GM12872 (cell line): ENCODE results near the gene CNTN1.

Experiments used
- TF ChIP-seq, protein P1 (sequence below): IDR thresholded peaks from 3 replicates; pipeline ENCODE4 v1.5.1; 2011; ENCODE audit warnings: low read depth, mild to moderate bottlenecking, low read length, moderate library complexity; ENCODE audit not compliant: insufficient read depth

CNTN1 gene

DNA sequence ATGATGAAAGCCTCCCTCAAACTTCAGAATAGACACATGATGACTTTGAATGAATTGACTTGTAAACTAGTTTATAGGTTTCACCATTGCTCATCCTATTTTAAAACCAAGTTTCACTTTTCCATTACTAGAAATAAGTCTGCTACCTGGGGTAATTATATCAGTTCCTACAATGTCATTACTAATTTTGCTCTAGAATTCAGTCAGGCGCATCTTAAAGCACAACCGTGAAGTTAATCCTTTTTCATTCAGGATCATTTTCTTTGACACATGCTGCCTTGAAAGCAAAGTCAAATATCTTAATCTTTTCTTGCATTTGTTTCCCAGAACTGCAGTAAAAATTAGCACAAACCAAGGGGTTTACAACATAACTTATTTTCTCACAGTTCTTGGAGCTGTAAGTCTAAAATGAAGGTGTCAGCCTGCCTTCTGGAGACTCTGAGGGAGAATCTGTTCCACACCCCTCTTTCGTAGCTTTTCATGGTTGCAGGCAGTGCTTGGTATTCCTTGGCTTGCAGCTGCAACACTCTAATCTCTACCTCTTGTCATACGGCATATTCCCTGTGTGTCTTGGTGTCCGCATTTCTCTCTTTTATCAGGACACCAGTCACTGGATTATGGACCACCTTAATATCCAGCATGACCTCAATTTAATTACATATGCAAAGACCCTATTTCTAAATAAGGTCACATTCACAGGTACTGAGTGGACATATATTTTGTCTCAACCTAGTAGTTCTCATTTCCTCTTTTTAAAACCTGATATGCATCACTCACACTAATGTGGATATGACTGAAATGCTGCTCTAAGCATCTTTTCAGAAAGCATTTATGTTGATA, 381.6 kb downstream of the CNTN1 start:
- TF ChIP-seq, protein P1, sequence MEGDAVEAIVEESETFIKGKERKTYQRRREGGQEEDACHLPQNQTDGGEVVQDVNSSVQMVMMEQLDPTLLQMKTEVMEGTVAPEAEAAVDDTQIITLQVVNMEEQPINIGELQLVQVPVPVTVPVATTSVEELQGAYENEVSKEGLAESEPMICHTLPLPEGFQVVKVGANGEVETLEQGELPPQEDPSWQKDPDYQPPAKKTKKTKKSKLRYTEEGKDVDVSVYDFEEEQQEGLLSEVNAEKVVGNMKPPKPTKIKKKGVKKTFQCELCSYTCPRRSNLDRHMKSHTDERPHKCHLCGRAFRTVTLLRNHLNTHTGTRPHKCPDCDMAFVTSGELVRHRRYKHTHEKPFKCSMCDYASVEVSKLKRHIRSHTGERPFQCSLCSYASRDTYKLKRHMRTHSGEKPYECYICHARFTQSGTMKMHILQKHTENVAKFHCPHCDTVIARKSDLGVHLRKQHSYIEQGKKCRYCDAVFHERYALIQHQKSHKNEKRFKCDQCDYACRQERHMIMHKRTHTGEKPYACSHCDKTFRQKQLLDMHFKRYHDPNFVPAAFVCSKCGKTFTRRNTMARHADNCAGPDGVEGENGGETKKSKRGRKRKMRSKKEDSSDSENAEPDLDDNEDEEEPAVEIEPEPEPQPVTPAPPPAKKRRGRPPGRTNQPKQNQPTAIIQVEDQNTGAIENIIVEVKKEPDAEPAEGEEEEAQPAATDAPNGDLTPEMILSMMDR = no peak

DNA sequence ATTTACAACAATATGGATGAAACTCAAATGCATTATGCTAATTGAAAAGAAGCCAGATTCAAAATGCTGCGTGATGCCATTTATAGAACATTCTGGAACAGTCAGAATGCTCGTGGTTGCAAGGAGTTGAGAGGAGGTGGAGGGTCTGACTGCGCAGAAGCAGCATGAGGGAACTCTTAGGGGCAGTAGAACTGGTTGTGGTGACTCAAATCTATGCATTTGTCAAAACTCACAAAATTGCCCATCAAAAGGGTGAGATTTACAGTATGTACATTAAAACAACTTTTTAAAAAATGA, 382.2 kb downstream of the CNTN1 start:
- TF ChIP-seq, protein P1 = no peak

DNA sequence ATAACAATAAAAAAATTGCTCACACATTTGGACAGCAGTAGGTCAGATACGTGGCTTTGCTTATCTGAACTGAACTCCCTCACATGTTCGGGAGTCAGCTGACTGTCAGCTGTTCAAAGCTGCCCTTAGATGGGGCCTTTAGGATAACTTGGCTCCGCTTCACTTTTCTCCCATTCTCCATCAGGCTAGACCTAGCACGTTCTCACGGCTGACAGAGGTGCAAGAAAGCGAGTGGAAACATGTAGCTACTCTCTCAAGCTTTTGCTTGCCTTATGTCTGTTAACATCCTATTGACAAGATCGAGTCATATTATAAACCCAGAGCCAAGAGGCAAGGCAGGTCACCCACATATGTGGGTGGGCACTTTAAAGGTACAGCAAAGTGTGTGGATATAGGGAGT, 383.9 kb downstream of the CNTN1 start:
- TF ChIP-seq, protein P1 = no peak

DNA sequence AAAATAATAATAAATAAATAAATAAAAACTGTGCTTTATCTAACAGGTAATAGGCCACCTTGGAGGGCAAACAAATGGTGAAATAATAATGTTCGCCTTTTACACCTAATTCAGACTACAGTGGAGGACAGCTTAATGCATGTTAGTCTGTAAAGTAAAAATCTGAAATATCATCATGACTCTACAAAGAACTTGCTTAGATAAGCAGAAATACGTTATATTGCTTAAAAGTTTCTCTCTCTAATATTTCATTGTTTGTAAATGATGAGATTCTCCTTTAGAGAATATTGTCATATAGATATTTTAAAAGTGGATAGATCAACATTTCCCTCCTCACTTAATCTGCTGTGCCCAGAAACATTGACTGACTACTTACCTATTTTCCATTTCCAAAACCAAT, 397.2 kb downstream of the CNTN1 start:
- TF ChIP-seq, protein P1 = no peak

DNA sequence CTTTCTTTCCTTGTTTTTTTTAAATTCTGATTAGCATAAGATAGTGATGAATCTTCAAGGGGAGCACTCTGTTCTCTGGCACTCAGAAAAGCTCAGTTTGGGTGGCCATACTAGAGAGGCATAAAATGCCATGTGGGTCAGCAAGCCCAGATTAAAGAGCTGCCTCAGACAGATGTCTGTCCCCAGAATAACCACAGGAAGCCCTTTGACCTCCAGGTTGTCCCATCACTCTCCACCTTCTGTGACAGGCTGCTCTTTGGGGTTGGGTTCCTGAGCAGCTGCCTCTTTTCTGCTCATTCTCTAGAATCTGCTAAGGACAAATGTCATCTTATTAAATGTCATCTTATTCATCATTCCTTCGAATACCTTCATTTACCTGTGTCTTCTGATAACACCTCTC, 399.9 kb downstream of the CNTN1 start:
- TF ChIP-seq, protein P1 = no peak

DNA sequence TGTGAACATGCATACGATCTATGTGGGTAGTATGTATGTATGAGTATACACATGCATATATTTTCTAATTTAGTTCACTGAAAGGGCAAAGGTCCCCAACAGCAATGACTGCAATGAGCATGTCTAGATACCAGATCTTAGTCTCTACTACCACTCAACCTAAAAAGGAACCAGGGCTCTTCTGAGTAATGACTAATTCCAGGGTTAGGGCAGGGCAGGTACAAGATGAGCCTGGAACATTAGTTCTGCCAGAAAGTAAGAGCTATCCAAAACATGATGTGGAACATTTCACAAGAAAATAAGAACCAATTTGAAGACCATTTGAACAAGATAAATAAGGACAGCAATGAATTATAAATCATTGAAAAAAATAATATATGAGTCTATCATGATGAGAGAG, 404.6 kb downstream of the CNTN1 start:
- TF ChIP-seq, protein P1 = no peak

DNA sequence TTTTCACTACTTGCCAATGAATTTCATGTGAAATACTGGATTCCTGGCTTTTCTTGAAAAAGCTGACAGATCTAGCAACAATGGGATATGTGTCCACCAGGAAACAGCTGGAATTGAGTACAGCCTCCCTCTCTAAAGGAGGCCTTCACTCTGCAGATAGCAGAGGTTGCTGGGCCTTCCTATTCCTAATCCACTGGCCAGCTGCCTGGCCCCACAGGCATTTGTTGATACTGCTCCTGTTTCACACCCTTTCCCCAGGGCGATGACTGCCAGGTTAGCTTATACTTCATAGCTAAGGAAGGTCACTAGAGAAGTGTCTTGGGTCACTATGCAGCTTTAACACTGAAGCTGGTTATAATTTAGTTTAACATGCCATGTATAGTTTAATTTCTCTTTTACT, 408.3 kb downstream of the CNTN1 start:
- TF ChIP-seq, protein P1 = no peak
